GM19025 (cell line): Measurements from ENCODE around the gene POU3F1.
A peak's percentile ranks its signal among the peaks of the same experiment; 100 is the strongest.

Source experiments
- ATAC-seq: cut with Tn5 transposase; IDR thresholded peaks from one replicate; pipeline ENCODE4 v1.9.1; 2021; ENCODE audit warnings: mild to moderate bottlenecking, low read depth, moderate library complexity; ENCODE audit not compliant: unreplicated experiment

The POU3F1 gene

GRCh38 chr1:38046333-38046883 is at the start of gene POU3F1:
Gene POU3F1 (minus strand): TSS chr1:38046793. CDS start chr1:38046743, 50 bp downstream.
- ATAC-seq: peak; percentile 15

DNA sequence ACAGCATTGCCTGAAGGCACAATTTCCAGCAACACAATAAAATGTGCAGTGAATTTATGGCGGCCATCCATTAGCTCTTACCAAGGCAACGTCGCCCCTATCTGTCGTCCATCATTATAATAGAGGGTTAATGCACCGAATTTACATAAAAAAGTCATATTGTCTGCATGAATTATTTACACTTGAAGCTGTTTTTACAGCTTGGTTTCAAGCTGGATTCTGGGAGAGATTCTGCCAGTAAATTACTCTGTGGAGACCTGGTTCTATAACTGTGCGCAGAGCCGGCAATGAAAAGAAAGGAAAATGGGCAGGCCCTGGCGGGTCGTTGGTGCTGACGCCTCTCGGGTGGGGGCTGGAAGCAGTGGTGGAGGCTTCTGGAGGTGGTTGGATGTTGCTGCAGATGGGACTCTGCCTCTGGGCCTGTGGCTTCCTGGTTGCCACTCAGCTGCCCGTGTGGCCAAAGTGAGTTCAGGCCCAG is 48.9 kb upstream of the POU3F1 start:
- no peak for ATAC-seq

- ATAC-seq: no peak
Measured at GRCh38 chr1:38094711-38095290, 48.2 kb upstream of the POU3F1 start.

DNA sequence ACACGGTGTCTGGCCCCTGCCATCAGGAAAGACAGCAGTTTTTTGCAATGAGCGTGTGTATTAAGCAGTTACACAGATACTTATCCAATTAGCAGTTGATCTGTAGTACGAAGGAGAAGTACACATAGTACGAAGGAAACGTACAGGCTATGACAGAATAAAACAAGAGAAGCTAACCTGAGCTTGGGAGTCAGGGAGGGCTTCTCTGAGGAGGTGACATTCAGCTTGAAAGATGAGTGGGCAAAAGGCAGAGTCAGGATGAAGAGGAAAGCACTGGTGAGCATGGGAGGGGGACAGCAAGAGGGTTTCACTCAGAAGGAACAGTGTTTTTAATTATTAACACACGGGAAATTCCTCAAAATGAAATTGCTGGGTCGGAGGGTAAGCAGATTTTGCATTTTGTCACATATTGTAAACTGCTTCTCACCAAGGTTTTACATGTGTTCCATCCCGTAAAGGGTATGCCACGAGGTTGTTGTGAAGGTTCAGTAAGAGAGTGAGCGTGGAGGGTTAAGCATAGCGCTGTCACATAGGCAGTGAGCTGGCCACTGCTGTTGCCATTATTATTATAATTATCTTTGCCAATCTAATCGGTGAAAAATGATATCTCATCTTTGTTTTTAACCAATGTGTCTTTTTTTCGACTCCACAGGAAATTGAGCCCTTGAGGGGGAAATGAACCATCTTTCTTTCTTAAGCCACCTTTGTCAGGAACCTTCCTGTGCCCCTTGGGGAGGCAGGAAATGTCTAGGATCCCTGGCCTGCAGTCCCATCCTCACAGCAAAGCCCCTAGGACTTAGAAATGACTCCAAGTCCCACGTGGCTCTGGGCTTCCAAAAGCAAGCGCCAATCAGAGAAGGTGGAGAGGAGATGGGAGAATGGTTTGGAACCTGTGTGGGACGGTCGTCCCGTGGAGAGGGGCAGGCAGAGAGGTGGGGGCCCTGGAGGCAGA is 47.3 kb upstream of the POU3F1 start:
- no peak for ATAC-seq

- no peak for ATAC-seq
Measured at GRCh38 chr1:38092256-38092655, 45.7 kb upstream of the POU3F1 start.

DNA sequence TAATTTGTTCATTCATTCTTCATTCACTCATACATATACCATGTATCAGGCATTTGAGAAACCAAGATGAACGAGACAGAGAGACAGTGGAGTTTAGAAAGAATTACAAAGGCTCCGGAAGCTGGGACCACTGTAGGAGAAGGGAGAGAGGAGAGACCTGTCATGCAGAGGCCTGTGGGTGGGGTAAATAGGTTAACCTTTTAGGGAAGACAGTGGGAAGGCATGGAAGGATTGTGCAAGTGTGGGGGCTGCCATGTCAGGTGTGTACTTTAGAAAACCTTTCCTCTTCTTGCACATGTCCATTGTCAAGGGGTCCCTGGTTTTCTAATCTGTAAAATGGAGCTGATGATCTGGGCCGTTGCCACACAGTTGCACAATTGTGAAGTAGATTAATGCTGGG is 44.2 kb upstream of the POU3F1 start:
- no peak for ATAC-seq

GRCh38 chr1:38089712-38090360 is 43.2 kb upstream of the POU3F1 start:
- no peak for ATAC-seq

- no peak for ATAC-seq
Measured at GRCh38 chr1:38088791-38089190, 42.2 kb upstream of the POU3F1 start.

DNA sequence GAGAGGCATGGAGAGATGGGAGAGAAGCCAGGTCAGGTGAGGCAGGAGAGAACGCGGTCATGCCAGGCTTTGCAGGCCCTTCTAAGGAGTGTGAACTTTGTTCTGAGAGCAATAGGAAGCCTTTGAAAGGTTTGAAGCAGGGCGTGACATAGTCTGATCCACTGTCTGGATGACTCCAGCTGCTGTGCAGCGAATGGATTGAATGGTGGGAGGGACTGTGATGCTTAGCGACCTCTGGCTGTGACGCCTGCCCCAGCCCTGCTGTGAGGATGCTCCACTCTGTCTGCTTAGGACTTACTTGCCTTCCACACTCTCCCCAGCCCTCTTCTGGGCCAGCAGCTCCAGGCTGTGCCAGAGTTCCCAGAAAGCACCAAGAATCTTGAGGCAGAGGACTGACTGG is 41.8 kb upstream of the POU3F1 start:
- no peak for ATAC-seq

DNA sequence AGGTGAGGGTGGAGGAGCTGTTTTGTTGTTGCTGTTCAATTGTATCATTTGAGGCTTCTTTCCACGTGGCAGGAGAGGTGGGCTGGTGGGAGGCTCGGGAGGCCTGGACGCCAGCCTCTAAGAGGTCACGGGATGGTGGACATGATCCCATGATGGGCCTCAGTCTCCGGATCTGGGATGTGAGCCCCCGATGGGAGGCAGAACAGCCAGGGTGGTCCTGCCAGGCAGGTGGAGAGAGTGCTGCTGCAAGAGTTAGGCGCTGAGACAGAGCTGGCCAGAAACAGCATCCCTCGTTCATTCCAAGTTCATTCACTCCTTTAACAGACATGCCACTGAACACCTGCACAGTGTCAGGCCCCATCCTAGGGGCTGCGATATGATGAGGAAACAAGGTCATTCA is 41.1 kb upstream of the POU3F1 start:
- ATAC-seq: no peak

GRCh38 chr1:38085666-38086330 is 39.2 kb upstream of the POU3F1 start:
- ATAC-seq: no peak

- ATAC-seq: no peak
Measured at GRCh38 chr1:38084700-38085099, 38.1 kb upstream of the POU3F1 start.

GRCh38 chr1:38084113-38084512 is 37.5 kb upstream of the POU3F1 start:
- no peak for ATAC-seq

GRCh38 chr1:38083541-38083940 is 36.9 kb upstream of the POU3F1 start:
- no peak for ATAC-seq

DNA sequence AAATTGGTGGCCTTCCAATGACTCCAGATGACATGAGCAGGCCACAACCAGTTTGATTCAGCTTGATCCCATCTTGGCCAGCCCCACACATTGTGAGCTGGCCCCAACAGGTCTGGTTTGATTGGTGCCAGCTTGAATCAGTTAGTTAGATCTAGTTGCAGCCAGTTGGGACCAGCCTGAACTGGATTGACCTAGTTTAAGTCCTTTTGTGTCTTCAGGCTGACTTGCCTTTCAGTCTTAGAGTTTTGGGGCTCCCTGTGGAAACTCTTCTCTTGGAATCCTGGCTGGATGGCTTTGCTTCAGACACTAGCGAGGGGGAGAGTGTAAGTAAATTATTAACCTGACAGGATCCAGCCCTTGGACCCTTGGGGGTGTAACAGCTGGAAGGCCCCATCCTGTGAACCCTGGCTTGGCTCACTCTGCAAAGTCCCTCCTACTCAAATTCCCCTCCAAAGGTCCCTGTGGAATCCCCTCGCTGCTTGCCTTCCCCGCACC is 36.2 kb upstream of the POU3F1 start:
- no peak for ATAC-seq

GRCh38 chr1:38079019-38079418 is 32.4 kb upstream of the POU3F1 start:
- no peak for ATAC-seq

DNA sequence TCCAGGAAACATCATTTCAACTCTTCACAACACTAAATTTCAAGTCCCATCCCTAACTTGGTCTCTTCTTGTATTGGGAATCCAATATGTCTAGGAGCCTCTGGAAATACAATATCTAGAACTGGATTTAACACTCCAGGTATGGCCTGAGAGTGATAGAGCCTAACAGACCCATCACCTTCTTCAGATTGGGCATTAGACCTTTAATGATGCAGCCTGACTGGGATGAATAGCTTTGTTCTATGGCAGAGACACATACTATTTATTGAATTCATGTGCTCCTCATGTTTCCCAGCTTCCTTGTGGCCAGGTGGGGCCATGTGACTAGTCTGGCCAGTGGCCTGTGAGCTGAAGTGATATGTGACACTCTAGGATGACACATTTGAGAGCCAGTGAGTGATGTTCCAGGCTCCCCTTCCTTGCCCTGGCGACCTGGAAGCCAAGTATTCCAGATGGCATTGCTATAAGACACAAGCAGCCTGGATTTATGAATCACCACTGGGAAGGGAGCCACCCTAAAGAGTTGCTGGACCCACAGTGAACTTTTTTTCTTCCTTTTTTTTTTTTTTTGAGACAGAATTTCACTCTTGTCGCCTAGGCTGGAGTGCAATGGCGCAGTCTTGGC is 31.0 kb upstream of the POU3F1 start:
- ATAC-seq: no peak

- ATAC-seq: no peak
Measured at GRCh38 chr1:38076455-38076854, 29.9 kb upstream of the POU3F1 start.

GRCh38 chr1:38076038-38076437 is 29.4 kb upstream of the POU3F1 start:
- ATAC-seq: no peak

GRCh38 chr1:38075191-38075590 is 28.6 kb upstream of the POU3F1 start:
- ATAC-seq: no peak
